ENCODE results near the gene MTFMT. TPM values are rescaled to one million over a fixed set of nuclear protein-coding genes. Genes with fewer than 3 reads are reported as not detected.

The MTFMT gene
- total and polyA plus RNA-seq, 2 of the 13 experiments (the other 11 are each of a cell fraction or from before 2014, with no cell fraction given): 9.9 to 23.2 TPM

DNA sequence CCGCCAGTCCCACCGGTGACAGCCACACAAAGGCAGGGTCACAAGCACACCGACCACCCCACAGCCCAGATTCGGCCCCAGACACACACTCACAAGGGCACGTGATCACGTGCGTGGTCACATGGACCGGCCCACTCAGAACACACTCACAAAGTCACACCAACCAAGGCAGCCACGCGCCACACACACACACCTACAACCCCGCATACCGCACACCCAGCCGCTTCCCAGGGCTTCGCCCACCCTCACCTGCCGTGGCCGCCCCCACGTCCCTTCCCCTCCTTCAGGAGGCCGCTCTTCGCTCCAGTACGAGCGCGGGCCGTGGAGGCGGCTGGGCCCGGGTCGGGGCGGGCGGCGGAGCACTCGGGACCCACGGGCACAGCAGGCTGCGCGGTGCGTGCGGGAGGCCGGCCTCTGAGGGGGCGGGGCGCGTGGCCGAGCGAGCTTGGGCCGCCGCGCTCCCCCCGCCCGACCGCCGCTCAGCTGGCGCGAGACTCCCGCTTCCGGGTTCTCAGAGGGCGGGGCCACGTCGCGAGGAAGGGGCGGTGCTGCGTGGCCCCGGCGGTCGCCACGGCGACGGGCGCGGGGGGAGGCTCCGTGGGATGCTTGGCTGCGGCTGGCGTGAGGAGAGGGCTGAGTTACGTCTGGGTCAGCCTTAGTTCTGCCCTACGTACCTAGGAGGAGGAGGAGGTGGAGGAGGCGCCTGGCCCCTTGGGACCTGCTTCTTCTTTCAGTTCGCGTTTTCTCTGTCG, 39.8 kb downstream of the MTFMT start, which contains the start of gene SPG21 (continued):
- TF ChIP-seq, protein P1, sequence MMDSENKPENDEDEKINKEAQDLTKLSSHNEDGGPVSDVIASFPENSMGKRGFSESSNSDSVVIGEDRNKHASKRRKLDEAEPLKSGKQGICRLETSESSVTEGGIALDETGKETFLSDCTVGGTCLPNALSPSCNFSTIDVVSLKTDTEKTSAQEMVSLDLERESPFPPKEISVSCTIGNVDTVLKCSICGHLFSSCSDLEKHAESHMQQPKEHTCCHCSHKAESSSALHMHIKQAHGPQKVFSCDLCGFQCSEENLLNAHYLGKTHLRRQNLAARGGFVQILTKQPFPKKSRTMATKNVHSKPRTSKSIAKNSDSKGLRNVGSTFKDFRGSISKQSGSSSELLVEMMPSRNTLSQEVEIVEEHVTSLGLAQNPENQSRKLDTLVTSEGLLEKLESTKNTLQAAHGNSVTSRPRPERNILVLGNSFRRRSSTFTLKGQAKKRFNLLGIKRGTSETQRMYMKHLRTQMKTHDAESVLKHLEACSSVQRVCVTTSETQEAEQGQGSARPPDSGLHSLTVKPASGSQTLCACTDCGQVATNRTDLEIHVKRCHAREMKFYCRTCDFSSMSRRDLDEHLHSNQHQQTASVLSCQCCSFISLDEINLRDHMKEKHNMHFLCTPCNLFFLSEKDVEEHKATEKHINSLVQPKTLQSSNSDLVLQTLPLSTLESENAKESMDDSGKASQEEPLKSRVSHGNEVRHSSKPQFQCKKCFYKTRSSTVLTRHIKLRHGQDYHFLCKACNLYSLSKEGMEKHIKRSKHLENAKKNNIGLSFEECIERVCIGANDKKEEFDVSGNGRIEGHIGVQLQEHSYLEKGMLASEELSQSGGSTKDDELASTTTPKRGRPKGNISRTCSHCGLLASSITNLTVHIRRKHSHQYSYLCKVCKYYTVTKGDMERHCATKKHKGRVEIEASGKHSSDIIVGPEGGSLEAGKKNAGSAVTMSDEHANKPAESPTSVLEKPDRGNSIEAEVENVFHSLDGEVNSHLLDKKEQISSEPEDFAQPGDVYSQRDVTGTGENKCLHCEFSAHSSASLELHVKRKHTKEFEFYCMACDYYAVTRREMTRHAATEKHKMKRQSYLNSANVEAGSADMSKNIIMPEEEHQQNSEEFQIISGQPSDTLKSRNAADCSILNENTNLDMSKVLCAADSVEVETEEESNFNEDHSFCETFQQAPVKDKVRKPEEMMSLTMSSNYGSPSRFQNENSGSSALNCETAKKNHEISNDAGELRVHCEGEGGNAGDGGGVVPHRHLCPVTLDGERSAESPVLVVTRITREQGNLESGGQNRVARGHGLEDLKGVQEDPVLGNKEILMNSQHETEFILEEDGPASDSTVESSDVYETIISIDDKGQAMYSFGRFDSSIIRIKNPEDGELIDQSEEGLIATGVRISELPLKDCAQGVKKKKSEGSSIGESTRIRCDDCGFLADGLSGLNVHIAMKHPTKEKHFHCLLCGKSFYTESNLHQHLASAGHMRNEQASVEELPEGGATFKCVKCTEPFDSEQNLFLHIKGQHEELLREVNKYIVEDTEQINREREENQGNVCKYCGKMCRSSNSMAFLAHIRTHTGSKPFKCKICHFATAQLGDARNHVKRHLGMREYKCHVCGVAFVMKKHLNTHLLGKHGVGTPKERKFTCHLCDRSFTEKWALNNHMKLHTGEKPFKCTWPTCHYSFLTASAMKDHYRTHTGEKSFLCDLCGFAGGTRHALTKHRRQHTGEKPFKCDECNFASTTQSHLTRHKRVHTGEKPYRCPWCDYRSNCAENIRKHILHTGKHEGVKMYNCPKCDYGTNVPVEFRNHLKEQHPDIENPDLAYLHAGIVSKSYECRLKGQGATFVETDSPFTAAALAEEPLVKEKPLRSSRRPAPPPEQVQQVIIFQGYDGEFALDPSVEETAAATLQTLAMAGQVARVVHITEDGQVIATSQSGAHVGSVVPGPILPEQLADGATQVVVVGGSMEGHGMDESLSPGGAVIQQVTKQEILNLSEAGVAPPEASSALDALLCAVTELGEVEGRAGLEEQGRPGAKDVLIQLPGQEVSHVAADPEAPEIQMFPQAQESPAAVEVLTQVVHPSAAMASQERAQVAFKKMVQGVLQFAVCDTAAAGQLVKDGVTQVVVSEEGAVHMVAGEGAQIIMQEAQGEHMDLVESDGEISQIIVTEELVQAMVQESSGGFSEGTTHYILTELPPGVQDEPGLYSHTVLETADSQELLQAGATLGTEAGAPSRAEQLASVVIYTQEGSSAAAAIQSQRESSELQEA (CRISPR knock-in tag; IDR thresholded peaks at IDR 0.05; ENCODE audit: not compliant biosample characterization): peak; percentile 27
- TF ChIP-seq ZNF441 (CRISPR knock-in tag; IDR thresholded peaks at IDR 0.05; ENCODE audit: borderline replicate concordance) (no peak; the same call in none of the 2 replicates), BCL3 (CRISPR knock-in tag; IDR thresholded peaks at IDR 0.05) (0 out of 2 replicates have a peak, but pooled peaks have one; percentile 53), ZMYM2 (CRISPR knock-in tag; IDR thresholded peaks at IDR 0.05) (peak; percentile 34; the same call in 1 of the 2 replicates), ZNF207 (IDR thresholded peaks at IDR 0.05; ENCODE audit: borderline replicate concordance) (no peak), NFE2L1 (CRISPR knock-in tag; IDR thresholded peaks at IDR 0.05; ENCODE audit: borderline replicate concordance) (no peak), FOXA3 (CRISPR knock-in tag; IDR thresholded peaks at IDR 0.05) (peak; percentile 17; the same call in 1 of the 2 replicates), ZNF205 (CRISPR knock-in tag; IDR thresholded peaks at IDR 0.05) (no peak), KLF16 (CRISPR knock-in tag; IDR thresholded peaks at IDR 0.05) (0 out of 4 replicates have a peak, but pooled peaks of 1 of the 2 experiments have one; percentile 30), ZNF713 (CRISPR knock-in tag; IDR thresholded peaks at IDR 0.05) (no peak), RAD21 (CRISPR knock-in tag; IDR thresholded peaks at IDR 0.05) (no peak; the same call in 1 of the 2 replicates)
- TF ChIP-seq, protein P2, sequence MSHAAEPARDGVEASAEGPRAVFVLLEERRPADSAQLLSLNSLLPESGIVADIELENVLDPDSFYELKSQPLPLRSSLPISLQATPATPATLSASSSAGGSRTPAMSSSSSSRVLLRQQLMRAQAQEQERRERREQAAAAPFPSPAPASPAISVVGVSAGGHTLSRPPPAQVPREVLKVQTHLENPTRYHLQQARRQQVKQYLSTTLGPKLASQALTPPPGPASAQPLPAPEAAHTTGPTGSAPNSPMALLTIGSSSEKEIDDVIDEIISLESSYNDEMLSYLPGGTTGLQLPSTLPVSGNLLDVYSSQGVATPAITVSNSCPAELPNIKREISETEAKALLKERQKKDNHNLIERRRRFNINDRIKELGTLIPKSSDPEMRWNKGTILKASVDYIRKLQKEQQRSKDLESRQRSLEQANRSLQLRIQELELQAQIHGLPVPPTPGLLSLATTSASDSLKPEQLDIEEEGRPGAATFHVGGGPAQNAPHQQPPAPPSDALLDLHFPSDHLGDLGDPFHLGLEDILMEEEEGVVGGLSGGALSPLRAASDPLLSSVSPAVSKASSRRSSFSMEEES (CRISPR knock-in tag; IDR thresholded peaks at IDR 0.05): peak; percentile 56
- TF ChIP-seq, protein P3, sequence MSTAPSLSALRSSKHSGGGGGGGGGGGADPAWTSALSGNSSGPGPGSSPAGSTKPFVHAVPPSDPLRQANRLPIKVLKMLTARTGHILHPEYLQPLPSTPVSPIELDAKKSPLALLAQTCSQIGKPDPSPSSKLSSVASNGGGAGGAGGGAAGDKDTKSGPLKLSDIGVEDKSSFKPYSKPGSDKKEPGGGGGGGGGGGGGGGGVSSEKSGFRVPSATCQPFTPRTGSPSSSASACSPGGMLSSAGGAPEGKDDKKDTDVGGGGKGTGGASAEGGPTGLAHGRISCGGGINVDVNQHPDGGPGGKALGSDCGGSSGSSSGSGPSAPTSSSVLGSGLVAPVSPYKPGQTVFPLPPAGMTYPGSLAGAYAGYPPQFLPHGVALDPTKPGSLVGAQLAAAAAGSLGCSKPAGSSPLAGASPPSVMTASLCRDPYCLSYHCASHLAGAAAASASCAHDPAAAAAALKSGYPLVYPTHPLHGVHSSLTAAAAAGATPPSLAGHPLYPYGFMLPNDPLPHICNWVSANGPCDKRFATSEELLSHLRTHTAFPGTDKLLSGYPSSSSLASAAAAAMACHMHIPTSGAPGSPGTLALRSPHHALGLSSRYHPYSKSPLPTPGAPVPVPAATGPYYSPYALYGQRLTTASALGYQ (CRISPR knock-in tag; IDR thresholded peaks at IDR 0.05): 0 out of 2 replicates have a peak, but pooled peaks have one; percentile 39
- TF ChIP-seq, protein P4, sequence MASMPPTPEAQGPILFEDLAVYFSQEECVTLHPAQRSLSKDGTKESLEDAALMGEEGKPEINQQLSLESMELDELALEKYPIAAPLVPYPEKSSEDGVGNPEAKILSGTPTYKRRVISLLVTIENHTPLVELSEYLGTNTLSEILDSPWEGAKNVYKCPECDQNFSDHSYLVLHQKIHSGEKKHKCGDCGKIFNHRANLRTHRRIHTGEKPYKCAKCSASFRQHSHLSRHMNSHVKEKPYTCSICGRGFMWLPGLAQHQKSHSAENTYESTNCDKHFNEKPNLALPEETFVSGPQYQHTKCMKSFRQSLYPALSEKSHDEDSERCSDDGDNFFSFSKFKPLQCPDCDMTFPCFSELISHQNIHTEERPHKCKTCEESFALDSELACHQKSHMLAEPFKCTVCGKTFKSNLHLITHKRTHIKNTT (CRISPR knock-in tag; IDR thresholded peaks at IDR 0.05): no peak
